Lung (tissue), 12 donors: ENCODE data around the gene GPC6. TPM values are rescaled to one million over a fixed set of nuclear protein-coding genes. Genes with fewer than 3 reads are reported as not detected.

ENCODE experiments used
- ATAC-seq: fragments of 200-7000 bp; cut with Tn5 transposase; one replicate; pipeline ENCODE4 v1.9.1; 2020; ENCODE audit warnings: moderate number of reproducible peaks; ENCODE audit not compliant: insufficient read depth, low FRiP score
- DNase-seq, 3 donors: peaks; one replicate each; pipeline ENCODE4 v3.0.0-alpha.2; 2013 to 2017
- H3K27ac ChIP-seq, 2 donors: one replicate each; pipeline ENCODE4 v1.5.1; 2013; ENCODE audit warnings: mild to moderate bottlenecking in 2 of 2, moderate library complexity in 2 of 2, control low read depth in 1 of 2, inconsistent platforms in 1 of 2, low read depth in 1 of 2, low read length in 1 of 2
- H3K27me3 ChIP-seq, 3 donors: one replicate each; pipeline ENCODE4 v1.5.1; 2013; ENCODE audit warnings: low read length in 2 of 3; ENCODE audit not compliant: control insufficient read depth in 3 of 3, insufficient read depth in 3 of 3
- H3K36me3 ChIP-seq, 4 donors: one replicate each; pipeline ENCODE4 v1.5.1; 2013; ENCODE audit warnings: low read length in 4 of 4, mild to moderate bottlenecking in 1 of 4, moderate library complexity in 1 of 4; ENCODE audit not compliant: control insufficient read depth in 4 of 4, insufficient read depth in 4 of 4
- H3K4me1 ChIP-seq, 5 donors: one replicate each; pipeline ENCODE4 v1.5.1; 2013; ENCODE audit warnings: low read length in 5 of 5, mild to moderate bottlenecking in 2 of 5, moderate library complexity in 1 of 5; ENCODE audit not compliant: control insufficient read depth in 5 of 5, insufficient read depth in 5 of 5
- H3K4me3 ChIP-seq: one replicate; pipeline ENCODE4 v1.5.1; 2013; ENCODE audit warnings: mild to moderate bottlenecking, control low read depth, moderate library complexity
- H3K9ac ChIP-seq, 2 donors: one replicate each; pipeline ENCODE4 v1.5.1; 2013; ENCODE audit warnings: low read length in 2 of 2, control low read depth in 1 of 2; ENCODE audit not compliant: insufficient read depth in 1 of 2
- H3K9me3 ChIP-seq, 4 donors: one replicate each; pipeline ENCODE4 v1.5.1; 2013; ENCODE audit warnings: low read length in 3 of 4, mild to moderate bottlenecking in 1 of 4, moderate library complexity in 1 of 4; ENCODE audit not compliant: control insufficient read depth in 4 of 4, insufficient read depth in 3 of 4
- CTCF ChIP-seq: IDR thresholded peaks from 2 replicates; pipeline ENCODE4 v1.5.1; 2012; ENCODE audit warnings: mild to moderate bottlenecking; ENCODE audit errors: control extremely low read depth, extremely low read depth
- WGBS, 2 donors: extraction: QIAGEN DNeasy Blood & Tissue Kit; methylation state at CpG; one replicate each; pipeline ENCODE4 v1.1.7; 2013; 5-methylcytosine and 5-hydroxymethylcytosine counted together
- polyA plus RNA-seq, 2 donors: library from polyadenylated mRNA; stranded (reverse); fragments of 200-250 nt; gene quantifications; one replicate each; pipeline ENCODE4 v1.2.1, GENCODE V29; 2013
- total RNA-seq, 2 donors: library from RNA; depleted of rRNA in 1 of 2; stranded (reverse); fragments of >200 nt in 1 of 2; gene quantifications; one replicate each; pipeline ENCODE4 v1.2.1, GENCODE V29; 2014 to 2021
- donor health status: control.
- donor health status: control.
- donor health status: Bipolar disorder and iron deficiency.
- donor health status: healthy.
- donor health status: DM: yes; HTN: yes; CAD: no.

The GPC6 gene
- total and polyA plus RNA-seq, 4 donors, result 0.45 to 31.4 (median 4.8) TPM

- Histone ChIP-seq H3K27me3 (no peaks in the 10 kb centered on the region), H3K36me3 (no peaks in the 10 kb centered on the region), H3K4me3 (no peak overlapping the region), H3K9me3 (peaks cover 0 to 1% (median 0%) of the 10 kb centered on the region in 4 donors), H3K9ac (no peak overlapping the region), H3K27ac (no peak overlapping the region), H3K4me1 (peaks cover 0 to 20% (median 0%) of the 10 kb centered on the region in 5 donors)
- no peak for TF ChIP-seq CTCF
- DNase-seq, result peak in 1 of 3 donors; percentile 36
- 81 to 82% methylated on average over 2 of the region's 2 CpGs for WGBS, 2 donors
- ATAC-seq, result no peak
These were observed 240.6 kb downstream of the GPC6 start for GRCh38 chr13:93467175-93467574.

GRCh38 chr13:93468433-93468832 lies 241.8 kb downstream of the GPC6 start:
- WGBS, 2 donors, result 54 to 71% methylated on average over 1 of the region's 1 CpG
- no peak for ATAC-seq
- no peak overlapping the region for H3K9ac ChIP-seq

DNA sequence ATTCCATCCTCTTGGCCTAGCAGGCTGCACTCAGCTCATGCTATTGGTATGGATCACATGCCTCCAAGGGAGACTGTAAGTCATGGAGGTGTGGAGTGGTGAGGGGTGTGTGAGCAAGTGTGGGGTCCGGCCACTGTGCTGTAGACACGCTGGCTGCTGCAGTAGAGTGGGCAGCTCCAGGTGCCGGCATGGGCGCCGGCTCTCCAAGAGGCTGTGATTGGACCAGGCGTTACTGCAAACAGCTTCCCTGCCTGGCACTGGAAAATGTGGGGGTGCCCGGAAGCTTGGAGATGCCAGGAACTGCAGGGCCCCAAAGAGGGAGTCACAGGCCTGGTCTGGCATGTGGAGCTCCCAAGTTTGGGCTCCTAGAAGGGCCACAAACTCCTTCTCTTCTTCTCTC lies 245.7 kb downstream of the GPC6 start:
- H3K9me3 ChIP-seq, result peaks cover 0 to 12% (median 0%) of the 10 kb centered on the region in 4 donors
- no peak for DNase-seq
- no peak overlapping the region for H3K27ac ChIP-seq
- no peak for TF ChIP-seq CTCF
- 84 to 89% methylated on average over 7 of the region's 7 CpGs for WGBS, 2 donors
- H3K4me1 ChIP-seq, result peaks cover 0 to 6% (median 0%) of the 10 kb centered on the region in 5 donors
- no peaks in the 10 kb centered on the region for H3K27me3 ChIP-seq
- ATAC-seq, result no peak
- no peaks in the 10 kb centered on the region for H3K36me3 ChIP-seq
- no peak overlapping the region for H3K4me3 ChIP-seq
- no peak overlapping the region for H3K9ac ChIP-seq

More at GRCh38 chr13:93468433-93468832, 241.8 kb downstream of the GPC6 start:
- no peak for TF ChIP-seq CTCF
- H3K4me1 ChIP-seq, result peaks cover 0 to 20% (median 0%) of the 10 kb centered on the region in 5 donors
- no peak for DNase-seq
- H3K27ac ChIP-seq, result no peak overlapping the region
- H3K36me3 ChIP-seq, result no peaks in the 10 kb centered on the region
- H3K9me3 ChIP-seq, result peaks cover 0 to 10% (median 0%) of the 10 kb centered on the region in 4 donors
- no peaks in the 10 kb centered on the region for H3K27me3 ChIP-seq
- no peak overlapping the region for H3K4me3 ChIP-seq

DNA sequence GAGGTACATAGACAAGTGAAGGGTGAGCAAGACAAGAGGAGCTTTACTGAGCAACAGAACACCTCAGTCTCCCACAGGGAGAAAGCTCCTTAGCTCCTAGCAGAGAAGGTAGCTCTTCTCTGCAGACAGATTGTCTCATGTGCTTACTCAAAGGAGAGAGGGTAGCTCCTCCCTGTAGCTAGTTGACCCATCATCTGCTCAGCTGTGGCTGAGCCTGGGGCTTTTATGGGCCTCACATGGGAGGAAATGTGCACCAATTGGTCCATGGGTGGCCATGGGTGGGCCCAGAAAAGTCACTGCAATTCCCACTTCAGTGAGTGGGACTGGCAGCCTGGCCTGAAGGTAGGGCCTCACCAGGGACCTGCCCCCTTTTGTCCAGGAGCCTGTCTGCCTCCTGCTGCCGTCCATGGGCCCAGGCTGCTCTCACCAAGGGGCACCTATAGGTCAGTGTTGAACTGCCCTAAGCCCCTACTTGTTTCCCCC lies 246.2 kb downstream of the GPC6 start:
- no peak for TF ChIP-seq CTCF
- Histone ChIP-seq H3K27ac (no peak overlapping the region), H3K27me3 (no peaks in the 10 kb centered on the region), H3K4me3 (no peak overlapping the region), H3K36me3 (no peaks in the 10 kb centered on the region), H3K9ac (no peak overlapping the region), H3K4me1 (peaks cover 0 to 6% (median 0%) of the 10 kb centered on the region in 5 donors), H3K9me3 (peaks cover 0 to 12% (median 0%) of the 10 kb centered on the region in 4 donors)
- DNase-seq (no peak), ATAC-seq (no peak)
- WGBS, 2 donors, result 76 to 82% methylated on average over 1 of the region's 1 CpG
